ENCODE results near the gene ZNF626. TPM values are rescaled to one million over a fixed set of nuclear protein-coding genes. Genes with fewer than 3 reads are reported as not detected.

The ZNF626 gene
- total RNA-seq, 1 donor from 2014 or later = 20.6 TPM

GRCh38 chr19:20612711-20613316, 48.6 kb downstream of the ZNF626 start:
- Histone ChIP-seq H3K4me3 (ENCODE audit: insufficient read depth, low read depth, low read length) (no peak overlapping the region), H3K9ac (ENCODE audit: low read length) (no peak overlapping the region), H3K36me3 (ENCODE audit: insufficient read depth, low read length) (no peaks in the 10 kb centered on the region), H3K79me2 (ENCODE audit: insufficient read depth, low read length) (no peaks in the 10 kb centered on the region), H3K4me1 (ENCODE audit: insufficient read depth, low read length) (no peaks in the 10 kb centered on the region), H3K4me2 (ENCODE audit: low read length) (no peak overlapping the region), H3K27me3 (ENCODE audit: insufficient read depth, low read length) (no peaks in the 10 kb centered on the region), H2AFZ (ENCODE audit: low read depth, low read length) (no peak overlapping the region), H4K20me1 (ENCODE audit: insufficient read depth, low read length) (no peaks in the 10 kb centered on the region), H3K9me3 (ENCODE audit: insufficient read depth, low read depth, low read length) (peaks cover 19% of the 10 kb centered on the region), H3K27ac (ENCODE audit: low read depth, low read length) (no peak overlapping the region)
- Mint-ChIP-seq H3K27ac (ENCODE audit: unreplicated experiment) (no peak overlapping the region), H3K4me1 (ENCODE audit: low read depth, unreplicated experiment) (peaks cover 3% of the 10 kb centered on the region), H3K4me3 (ENCODE audit: unreplicated experiment) (no peak overlapping the region), H3K9me3 (ENCODE audit: unreplicated experiment) (peaks cover 13% of the 10 kb centered on the region), H3K36me3 (ENCODE audit: low read depth, unreplicated experiment) (no peaks in the 10 kb centered on the region), H3K27me3 (ENCODE audit: low read depth, unreplicated experiment) (no peaks in the 10 kb centered on the region)
- DNase-seq (ENCODE audit: low read depth) (no peak), FAIRE-seq (no peak)
- TF ChIP-seq CTCF (IDR thresholded peaks at IDR 0.05; ENCODE audit: insufficient read depth, low read depth, low read length) (no peak), EZH2 (IDR thresholded peaks at IDR 0.05; ENCODE audit: insufficient read depth, low read length) (no peak)

- Histone ChIP-seq H3K4me1 (ENCODE audit: insufficient read depth, low read length) (no peaks in the 10 kb centered on the region), H3K4me2 (ENCODE audit: low read length) (no peak overlapping the region), H3K36me3 (ENCODE audit: insufficient read depth, low read length) (no peaks in the 10 kb centered on the region), H3K27me3 (ENCODE audit: insufficient read depth, low read length) (no peaks in the 10 kb centered on the region), H3K4me3 (ENCODE audit: insufficient read depth, low read depth, low read length) (no peak overlapping the region), H3K27ac (ENCODE audit: low read depth, low read length) (no peak overlapping the region), H4K20me1 (ENCODE audit: insufficient read depth, low read length) (no peaks in the 10 kb centered on the region), H3K9ac (ENCODE audit: low read length) (no peak overlapping the region), H3K9me3 (ENCODE audit: insufficient read depth, low read depth, low read length) (peaks cover 19% of the 10 kb centered on the region), H2AFZ (ENCODE audit: low read depth, low read length) (no peak overlapping the region), H3K79me2 (ENCODE audit: insufficient read depth, low read length) (no peaks in the 10 kb centered on the region)
- DNase-seq (ENCODE audit: low read depth) (no peak), FAIRE-seq (no peak)
- Mint-ChIP-seq H3K4me3 (ENCODE audit: unreplicated experiment) (no peak overlapping the region), H3K36me3 (ENCODE audit: low read depth, unreplicated experiment) (no peaks in the 10 kb centered on the region), H3K9me3 (ENCODE audit: unreplicated experiment) (peaks cover 13% of the 10 kb centered on the region), H3K27me3 (ENCODE audit: low read depth, unreplicated experiment) (no peaks in the 10 kb centered on the region), H3K27ac (ENCODE audit: unreplicated experiment) (no peak overlapping the region), H3K4me1 (ENCODE audit: low read depth, unreplicated experiment) (peaks cover 3% of the 10 kb centered on the region)
- no peak for TF ChIP-seq CTCF (IDR thresholded peaks at IDR 0.05; ENCODE audit: insufficient read depth, low read depth, low read length)
- TF ChIP-seq EZH2 (IDR thresholded peaks at IDR 0.05; ENCODE audit: insufficient read depth, low read length) = no peak
Observed at GRCh38 chr19:20611866-20612265, 49.5 kb downstream of the ZNF626 start.

DNA sequence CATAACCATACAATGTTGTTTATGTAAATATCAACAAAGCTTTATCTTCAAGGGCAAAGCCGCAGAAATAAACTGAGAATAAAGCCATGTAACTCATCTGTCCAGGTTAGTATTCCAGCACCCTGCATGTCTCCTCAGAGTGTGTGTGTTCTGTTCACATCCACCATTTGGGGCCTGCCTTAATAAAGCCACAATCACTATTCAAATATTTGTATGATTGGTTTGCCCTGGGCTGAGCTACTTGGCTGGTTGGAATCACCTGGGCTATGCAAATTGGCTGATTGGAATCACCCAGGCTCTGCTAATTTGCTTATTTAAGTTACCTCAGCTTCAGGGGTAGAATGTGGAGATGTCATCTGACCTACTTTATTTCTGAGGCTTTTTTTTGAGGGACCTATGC, 53.4 kb downstream of the ZNF626 start:
- FAIRE-seq = no peak
- H3K27me3 Mint-ChIP-seq (ENCODE audit: low read depth, unreplicated experiment) = no peaks in the 10 kb centered on the region
- H3K4me3 Mint-ChIP-seq (ENCODE audit: unreplicated experiment) = no peak overlapping the region

More for the DNA sequence above, 53.4 kb downstream of the ZNF626 start:
- H3K27ac Mint-ChIP-seq (ENCODE audit: unreplicated experiment) = no peak overlapping the region
- no peaks in the 10 kb centered on the region for H3K27me3 ChIP-seq (ENCODE audit: insufficient read depth, low read length)
- H3K4me1 Mint-ChIP-seq (ENCODE audit: low read depth, unreplicated experiment) = peaks cover 3% of the 10 kb centered on the region
- TF ChIP-seq EZH2 (IDR thresholded peaks at IDR 0.05; ENCODE audit: insufficient read depth, low read length) = no peak
- TF ChIP-seq CTCF (IDR thresholded peaks at IDR 0.05; ENCODE audit: insufficient read depth, low read depth, low read length) = no peak
- H3K4me1 ChIP-seq (ENCODE audit: insufficient read depth, low read length) = no peaks in the 10 kb centered on the region
- no peak overlapping the region for H3K4me2 ChIP-seq (ENCODE audit: low read length)
- no peak for DNase-seq (ENCODE audit: low read depth)
- no peak overlapping the region for H3K4me3 ChIP-seq (ENCODE audit: insufficient read depth, low read depth, low read length)
- H3K9me3 Mint-ChIP-seq (ENCODE audit: unreplicated experiment) = peaks cover 9% of the 10 kb centered on the region
- H3K9me3 ChIP-seq (ENCODE audit: insufficient read depth, low read depth, low read length) = peaks cover 19% of the 10 kb centered on the region
- H3K36me3 Mint-ChIP-seq (ENCODE audit: low read depth, unreplicated experiment) = peaks cover 3% of the 10 kb centered on the region
- no peaks in the 10 kb centered on the region for H3K36me3 ChIP-seq (ENCODE audit: insufficient read depth, low read length)
- H3K9ac ChIP-seq (ENCODE audit: low read length) = no peak overlapping the region
- no peaks in the 10 kb centered on the region for H3K79me2 ChIP-seq (ENCODE audit: insufficient read depth, low read length)
- H2AFZ ChIP-seq (ENCODE audit: low read depth, low read length) = no peak overlapping the region
- H3K27ac ChIP-seq (ENCODE audit: low read depth, low read length) = no peak overlapping the region
- H4K20me1 ChIP-seq (ENCODE audit: insufficient read depth, low read length) = no peaks in the 10 kb centered on the region
